SK-N-SH (cell line): ENCODE data around the gene PARP9. TPM values are rescaled to one million over a fixed set of nuclear protein-coding genes. Genes with fewer than 3 reads are reported as not detected.

Experiments used
- CTCF ChIA-PET: fragments of 300-600, 350-600 bp; formaldehyde crosslinking; extraction: SDS; loops from one replicate; lab custom pipeline; 2021; lab: Yijun Ruan, JAX
- POLR2A ChIA-PET: fragments of 350-600 bp; sonication (Branson Sonifier 250); formaldehyde crosslinking; extraction: SDS; loops from one replicate; lab custom pipeline; 2020; ENCODE audit warnings: antibody characterized with exemption, inconsistent platforms; lab: Yijun Ruan, JAX
- DNase-seq: peaks from one replicate; pipeline ENCODE4 v3.0.0; 2012
- H2AFZ ChIP-seq: fragments of 200-600 bp; sonication (generic); 2 replicates; pipeline ENCODE4 v1.8.1; 2016; ENCODE audit warnings: antibody characterized with exemption, mild to moderate bottlenecking, low read depth
- H3F3A ChIP-seq: fragments of 200-600 bp; sonication (generic); replicated peaks from 2 replicates; pipeline ENCODE3; 2016; ENCODE audit warnings: antibody characterized with exemption, mild to moderate bottlenecking; ENCODE audit not compliant: insufficient read depth
- H3K27ac ChIP-seq, 2 experiments: fragments of 200-500 bp in 1 of 2; fragments of 200-600 bp in 1 of 2; sonication (Bioruptor generic) in 1 of 2; sonication (generic), shearing (Covaris generic) in 1 of 2; 2 replicates each; pipeline versions ENCODE4 v1.5.1 to v1.6.1; 2014 to 2016; ENCODE audit warnings: low read depth in 2 of 2, inconsistent platforms in 1 of 2, low read length in 1 of 2, mild to moderate bottlenecking in 1 of 2, mixed read lengths in 1 of 2
- H3K27me3 ChIP-seq: fragments of 200-600 bp; sonication (generic), shearing (Covaris generic); 2 replicates; pipeline ENCODE4 v1.6.1; 2016; ENCODE audit warnings: mixed run types; ENCODE audit not compliant: insufficient read depth
- H3K36me3 ChIP-seq, 2 experiments: fragments of 200-500 bp in 1 of 2; fragments of 200-600 bp in 1 of 2; sonication (Bioruptor generic) in 1 of 2; sonication (generic) in 1 of 2; replicated peaks in 1 of 2; 2 replicates each; pipeline versions ENCODE3 to v1.5.1; 2014 to 2016; ENCODE audit warnings: low read length in 1 of 2, mild to moderate bottlenecking in 1 of 2; ENCODE audit not compliant: insufficient read depth in 2 of 2, control insufficient read depth in 1 of 2
- H3K4me1 ChIP-seq, 2 experiments: fragments of 200-500 bp in 1 of 2; fragments of 200-600 bp in 1 of 2; sonication (Bioruptor generic) in 1 of 2; sonication (generic), shearing (Covaris generic) in 1 of 2; 2 replicates each; pipeline versions ENCODE4 v1.5.1 to v1.6.1; 2014 to 2016; ENCODE audit warnings: low read depth in 1 of 2, low read length in 1 of 2, mixed run types in 1 of 2; ENCODE audit not compliant: insufficient read depth in 2 of 2, control insufficient read depth in 1 of 2
- H3K4me2 ChIP-seq: fragments of 200-600 bp; sonication (generic), shearing (Covaris generic); 2 replicates; pipeline ENCODE4 v1.6.1; 2017; ENCODE audit warnings: mixed run types
- H3K4me3 ChIP-seq, 2 experiments: fragments of 200-500 bp in 1 of 2; fragments of 200-600 bp in 1 of 2; sonication (Bioruptor generic) in 1 of 2; sonication (generic), shearing (Covaris generic) in 1 of 2; 2 replicates each; pipeline versions ENCODE4 v1.5.1 to v1.8.1; 2014 to 2016; ENCODE audit warnings: low read depth in 2 of 2, inconsistent platforms in 1 of 2, low read length in 1 of 2, mild to moderate bottlenecking in 1 of 2, mixed read lengths in 1 of 2, moderate library complexity in 1 of 2
- H3K79me2 ChIP-seq: fragments of 200-600 bp; sonication (generic); 2 replicates; pipeline ENCODE4 v1.8.1; 2017; ENCODE audit warnings: mild to moderate bottlenecking; ENCODE audit not compliant: insufficient read depth
- H3K9ac ChIP-seq: fragments of 200-600 bp; sonication (generic); 2 replicates; pipeline ENCODE4 v1.6.1; 2017; ENCODE audit warnings: mixed run types
- H3K9me2 ChIP-seq: fragments of 200-600 bp; sonication (generic); 2 replicates; pipeline ENCODE4 v1.6.1; 2017; ENCODE audit warnings: mixed run types
- H3K9me3 ChIP-seq: fragments of 200-600 bp; sonication (generic); 2 replicates; pipeline ENCODE4 v1.6.1; 2017; ENCODE audit warnings: mixed run types, mild to moderate bottlenecking, moderate library complexity
- H4K20me1 ChIP-seq: fragments of 200-600 bp; sonication (generic); 2 replicates; pipeline ENCODE4 v1.6.1; 2017; ENCODE audit warnings: mild to moderate bottlenecking, mixed run types; ENCODE audit not compliant: insufficient read depth
- CHD2 ChIP-seq: fragments of 150-350 bp; IDR thresholded peaks from 2 replicates; pipeline ENCODE4 v1.6.1; 2018; ENCODE audit warnings: low read length; ENCODE audit not compliant: partially characterized antibody
- FOXJ3 ChIP-seq: sonication (generic); formaldehyde crosslinking; IDR thresholded peaks from 2 replicates; pipeline ENCODE4 v1.5.1; 2020; ENCODE audit warnings: mild to moderate bottlenecking, missing genetic modification reagents
- FOXM1 ChIP-seq: IDR thresholded peaks from 2 replicates; pipeline ENCODE4 v1.4.0; 2012; ENCODE audit warnings: low read depth, mild to moderate bottlenecking
- GABPA ChIP-seq: IDR thresholded peaks from 2 replicates; pipeline ENCODE4 v1.4.0; 2012; ENCODE audit warnings: low read depth, mild to moderate bottlenecking
- GATA2 ChIP-seq: sonication (generic); formaldehyde crosslinking; IDR thresholded peaks from 2 replicates; pipeline ENCODE4 v1.5.0; 2020; ENCODE audit warnings: mild to moderate bottlenecking, missing genetic modification reagents
- IRF3 ChIP-seq: fragments of 150-350 bp; IDR thresholded peaks from 2 replicates; pipeline ENCODE4 v1.6.1; 2016; ENCODE audit warnings: mild to moderate bottlenecking, low read depth, low read length
- JUND ChIP-seq: IDR thresholded peaks from 2 replicates; pipeline ENCODE4 v1.4.0; 2012
- MAX ChIP-seq: IDR thresholded peaks from 2 replicates; pipeline ENCODE4 v1.4.0; 2012; ENCODE audit warnings: low read depth
- MXI1 ChIP-seq: IDR thresholded peaks from 2 replicates; pipeline ENCODE4 v1.6.1; 2012; ENCODE audit warnings: mild to moderate bottlenecking, low read depth, low read length, improper control_type of control experiment
- NRF1 ChIP-seq: IDR thresholded peaks from 2 replicates; pipeline ENCODE4 v1.6.1; 2012; ENCODE audit warnings: low read depth, mild to moderate bottlenecking, low read length
- PBX3 ChIP-seq: IDR thresholded peaks from 2 replicates; pipeline ENCODE4; 2012
- RAD21 ChIP-seq: IDR thresholded peaks from 2 replicates; pipeline ENCODE4 v1.6.1; 2012; ENCODE audit warnings: mild to moderate bottlenecking, low read length
- REST ChIP-seq: IDR thresholded peaks from 2 replicates; pipeline ENCODE4 v1.6.1; 2012; ENCODE audit warnings: mild to moderate bottlenecking, low read depth, low read length, moderate library complexity
- RFX5 ChIP-seq: IDR thresholded peaks from 2 replicates; pipeline ENCODE4 v1.6.1; 2012; ENCODE audit warnings: mild to moderate bottlenecking, improper control_type of control experiment, low read length
- USF1 ChIP-seq: IDR thresholded peaks from 2 replicates; pipeline ENCODE4 v1.4.0; 2012; ENCODE audit warnings: low read depth, borderline replicate concordance
- USF2 ChIP-seq: fragments of 150-350 bp; IDR thresholded peaks from 2 replicates; pipeline ENCODE4 v1.6.1; 2017; ENCODE audit warnings: antibody characterized with exemption, low read length, low read depth, borderline replicate concordance
- YY1 ChIP-seq: IDR thresholded peaks from 2 replicates; pipeline ENCODE4 v1.4.0; 2012; ENCODE audit warnings: low read depth, mild to moderate bottlenecking
- ZBTB33 ChIP-seq: IDR thresholded peaks from 2 replicates; pipeline ENCODE4 v1.4.0; 2012; ENCODE audit warnings: low read depth, borderline replicate concordance
- WGBS: methylation state at CpG from one replicate; pipeline ENCODE4 v1.1.6; 2017; ENCODE audit warnings: low lambda C conversion rate; 5-methylcytosine and 5-hydroxymethylcytosine counted together
- polyA plus RNA-seq, 3 experiments: library from polyadenylated mRNA; depleted of rRNA; stranded (reverse); fragments of >200 nt; gene quantifications; 2 replicates each; pipeline ENCODE4 v1.2.3, GENCODE V29; 2012

The PARP9 gene
- polyA plus RNA-seq, 1 of the 3 experiments (the other 2 are of a cell fraction) = 13.5 TPM

- Histone ChIP-seq H3K36me3 (peaks cover 13 to 21% of the 10 kb centered on the region in 2 experiments), H3K79me2 (no peaks in the 10 kb centered on the region), H3K9me2 (no peaks in the 10 kb centered on the region), H3K4me1 (no peaks in the 10 kb centered on the region), H3F3A (no peaks in the 10 kb centered on the region), H3K9ac (no peak overlapping the region), H2AFZ (no peak overlapping the region), H4K20me1 (no peaks in the 10 kb centered on the region), H3K27me3 (no peaks in the 10 kb centered on the region), H3K27ac (no peak overlapping the region), H3K4me2 (no peak overlapping the region), H3K4me3 (no peak overlapping the region), H3K9me3 (no peaks in the 10 kb centered on the region)
- POLR2A ChIA-PET = no interaction called here
- WGBS = 92% methylated on average over 5 of the region's 5 CpGs
- no peak for DNase-seq
- CTCF ChIA-PET = no interaction called here
- no peak for TF ChIP-seq NRF1
- TF ChIP-seq MAX = no peak
- TF ChIP-seq JUND = no peak
- TF ChIP-seq IRF3 = no peak
- TF ChIP-seq RFX5 = no peak
- TF ChIP-seq PBX3 = no peak
- no peak for TF ChIP-seq USF1
- TF ChIP-seq REST = no peak
- no peak for TF ChIP-seq MXI1
- no peak for TF ChIP-seq FOXM1
- TF ChIP-seq GATA2 = no peak
- no peak for TF ChIP-seq USF2
- no peak for TF ChIP-seq CHD2
- TF ChIP-seq GABPA = no peak
- no peak for TF ChIP-seq RAD21
- no peak for TF ChIP-seq FOXJ3 (CRISPR knock-in tag)
- no peak for TF ChIP-seq ZBTB33
- TF ChIP-seq YY1 = no peak
Measured at GRCh38 chr3:122546151-122546550, 17.9 kb downstream of the PARP9 start.
